Heart left ventricle (tissue), 13 donors: ENCODE data around the gene DSE.

ENCODE experiments used
- POLR2A ChIP-seq, 2 donors: fragments of 450-650 bp; IDR thresholded peaks; one replicate each; pipeline ENCODE4 v1.6.1; 2017; ENCODE audit warnings: antibody characterized with exemption in 2 of 2, mild to moderate bottlenecking in 2 of 2, moderate library complexity in 2 of 2
- TF ChIP-seq, protein P1 (sequence below), 12 donors: fragments of 200-600 bp; sonication (generic) in 4 of 12; IDR thresholded peaks; one replicate each; pipeline versions ENCODE4 v1.5.0 to v1.8.0; 2018 to 2022; ENCODE audit warnings: antibody characterized with exemption in 12 of 12, mild to moderate bottlenecking in 5 of 12
- donor health status: ischemic (EF 13 %, LVEDD 7.1; RV severe dilation, severe dysfunction).
- donor health status: DM: no; HTN: yes; CAD: no.
- donor health status: DM: no; HTN: no; CAD: no.
- donor health status: ischemic (EF 25% LVEDD 6.9; RV normal size, moderate dysfunction).
- donor health status: ischemic (EF 25% LVEDD 5.7; RV mildly dilated, moderate dysfunction).
- donor health status: ischemic (EF 35%, LVEDD 5.7; RV mildly dilated, moderate dysfunction).
- donor health status: nonischemic (EF 11% LVEDD 7.7; RV severe dilation, severe dysfunction).
- donor health status: DM: yes; HTN: yes; CAD: no.
- donor health status: PGD.
- donor health status: ischemic (EF 29% LVEDD 5.4; RV normal size, mild dysfunction).
- donor health status: nonischemic (EF 23%, LVEDD 6.1; RV moderate dilation, normal function).

DNA sequence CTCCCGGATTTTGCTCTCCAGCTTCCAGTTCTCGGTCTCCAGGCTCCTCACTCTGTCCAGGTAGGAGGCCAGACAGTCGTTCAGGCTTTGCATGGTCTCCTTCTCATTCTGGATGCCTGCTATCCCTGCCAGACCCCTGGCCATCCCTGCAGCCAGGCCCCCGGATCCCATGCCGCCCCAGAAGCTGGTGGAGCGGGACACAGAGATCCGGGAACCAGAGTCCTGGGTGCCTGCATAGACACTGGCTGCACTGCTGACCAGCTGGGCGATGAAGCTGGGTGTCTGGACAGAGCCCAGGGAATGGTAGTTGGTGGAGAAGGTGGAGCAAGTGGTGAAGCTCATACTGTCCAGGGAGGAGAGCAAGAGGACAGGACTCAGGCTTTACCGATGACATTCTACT lies 87.5 kb downstream of the DSE start:
- no peak for TF ChIP-seq POLR2A (IDR thresholded peaks at IDR 0.05)
- TF ChIP-seq, protein P1, sequence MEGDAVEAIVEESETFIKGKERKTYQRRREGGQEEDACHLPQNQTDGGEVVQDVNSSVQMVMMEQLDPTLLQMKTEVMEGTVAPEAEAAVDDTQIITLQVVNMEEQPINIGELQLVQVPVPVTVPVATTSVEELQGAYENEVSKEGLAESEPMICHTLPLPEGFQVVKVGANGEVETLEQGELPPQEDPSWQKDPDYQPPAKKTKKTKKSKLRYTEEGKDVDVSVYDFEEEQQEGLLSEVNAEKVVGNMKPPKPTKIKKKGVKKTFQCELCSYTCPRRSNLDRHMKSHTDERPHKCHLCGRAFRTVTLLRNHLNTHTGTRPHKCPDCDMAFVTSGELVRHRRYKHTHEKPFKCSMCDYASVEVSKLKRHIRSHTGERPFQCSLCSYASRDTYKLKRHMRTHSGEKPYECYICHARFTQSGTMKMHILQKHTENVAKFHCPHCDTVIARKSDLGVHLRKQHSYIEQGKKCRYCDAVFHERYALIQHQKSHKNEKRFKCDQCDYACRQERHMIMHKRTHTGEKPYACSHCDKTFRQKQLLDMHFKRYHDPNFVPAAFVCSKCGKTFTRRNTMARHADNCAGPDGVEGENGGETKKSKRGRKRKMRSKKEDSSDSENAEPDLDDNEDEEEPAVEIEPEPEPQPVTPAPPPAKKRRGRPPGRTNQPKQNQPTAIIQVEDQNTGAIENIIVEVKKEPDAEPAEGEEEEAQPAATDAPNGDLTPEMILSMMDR (IDR thresholded peaks at IDR 0.05): no peak
